T47D (cell line): ENCODE measurements around the gene CKM.

Experiments
- DNase-seq, 2 experiments: peaks; one replicate each; pipeline versions ENCODE4 v3.0.0 to v3.0.0-alpha.2; 2011 to 2012; ENCODE audit warnings: low read depth in 1 of 2, low spot score in 1 of 2
- JUND ChIP-seq: IDR thresholded peaks from 2 replicates; pipeline ENCODE4 v1.6.1; 2012; ENCODE audit warnings: low read depth
- in situ Hi-C: cut with HindIII; loops from 2 replicates; pipeline ENCODE4 v1.10.0; 2016; ENCODE audit warnings: low sequenced_read_pairs, low pct_unique_long_range_greater_than_20kb

CKM gene

GRCh38 chr19:45264781-45265317, 57.8 kb downstream of the CKM start:
- in situ Hi-C loops, result no loop called here
- TF ChIP-seq JUND, result no peak
- DNase-seq, result no peak

- in situ Hi-C loops, result no loop called here
- TF ChIP-seq JUND, result no peak
- no peak for DNase-seq
These were observed 59.7 kb downstream of the CKM start for GRCh38 chr19:45263013-45263412.

GRCh38 chr19:45262570-45262969, 60.1 kb downstream of the CKM start:
- no peak for DNase-seq
- in situ Hi-C loops, result no loop called here
- no peak for TF ChIP-seq JUND

GRCh38 chr19:45258862-45259261, 63.8 kb downstream of the CKM start:
- TF ChIP-seq JUND, result no peak
- DNase-seq, result no peak
- in situ Hi-C loops, result no loop called here

- no peak for TF ChIP-seq JUND
- DNase-seq, result no peak
- in situ Hi-C loops, result no loop called here
These were observed 65.8 kb downstream of the CKM start for GRCh38 chr19:45256836-45257235.
